Fibroblast of the aortic adventitia (primary cell): ENCODE measurements around the gene CLEC2D. TPM values are rescaled to one million over a fixed set of nuclear protein-coding genes. Genes with fewer than 3 reads are reported as not detected.

Experiments used
- DNase-seq: peaks from one replicate; pipeline ENCODE4 v3.0.0-alpha.2; 2010; ENCODE audit warnings: low read depth
- H3K4me3 ChIP-seq: 2 replicates; pipeline ENCODE4 v1.5.1; 2011; ENCODE audit warnings: low read depth, mild to moderate bottlenecking, control low read depth, low read length, moderate library complexity
- total RNA-seq: library from RNA; depleted of rRNA; stranded (reverse); fragments of >200 nt; gene quantifications from 2 replicates; pipeline ENCODE4 v1.2.3, GENCODE V29; 2012; ENCODE audit warnings: low replicate concordance
- TF ChIP-seq, protein P1 (sequence below): IDR thresholded peaks from 2 replicates; pipeline ENCODE4 v1.5.1; 2011; ENCODE audit warnings: mild to moderate bottlenecking, low read length, control low read depth, inconsistent platforms; ENCODE audit not compliant: insufficient read depth

CLEC2D gene
- total RNA-seq: 4.6 and 16.7 TPM in 2 replicates

DNA sequence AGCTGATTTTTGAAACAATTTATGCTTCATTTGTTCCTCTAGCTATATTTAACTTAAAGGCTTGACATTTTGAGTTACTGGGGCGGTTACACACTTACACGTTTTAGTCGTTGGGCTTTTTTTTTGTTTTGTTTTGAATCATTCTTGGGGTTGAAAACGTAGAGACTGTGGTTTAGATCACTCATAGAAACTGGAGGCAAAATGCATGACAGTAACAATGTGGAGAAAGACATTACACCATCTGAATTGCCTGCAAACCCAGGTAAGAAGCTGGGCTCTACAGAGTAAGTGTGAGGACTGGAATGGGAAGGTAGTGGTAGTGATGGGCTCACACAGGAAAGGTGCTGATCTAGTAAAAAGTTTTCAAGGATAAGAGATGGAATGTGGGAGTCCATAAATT lies at the start of gene CLEC2D:
Gene CLEC2D, plus strand, starts transcription at position 180 of the 400 bp plus-strand sequence. Its CDS starts 22 bp downstream, at position 202.
- TF ChIP-seq, protein P1, sequence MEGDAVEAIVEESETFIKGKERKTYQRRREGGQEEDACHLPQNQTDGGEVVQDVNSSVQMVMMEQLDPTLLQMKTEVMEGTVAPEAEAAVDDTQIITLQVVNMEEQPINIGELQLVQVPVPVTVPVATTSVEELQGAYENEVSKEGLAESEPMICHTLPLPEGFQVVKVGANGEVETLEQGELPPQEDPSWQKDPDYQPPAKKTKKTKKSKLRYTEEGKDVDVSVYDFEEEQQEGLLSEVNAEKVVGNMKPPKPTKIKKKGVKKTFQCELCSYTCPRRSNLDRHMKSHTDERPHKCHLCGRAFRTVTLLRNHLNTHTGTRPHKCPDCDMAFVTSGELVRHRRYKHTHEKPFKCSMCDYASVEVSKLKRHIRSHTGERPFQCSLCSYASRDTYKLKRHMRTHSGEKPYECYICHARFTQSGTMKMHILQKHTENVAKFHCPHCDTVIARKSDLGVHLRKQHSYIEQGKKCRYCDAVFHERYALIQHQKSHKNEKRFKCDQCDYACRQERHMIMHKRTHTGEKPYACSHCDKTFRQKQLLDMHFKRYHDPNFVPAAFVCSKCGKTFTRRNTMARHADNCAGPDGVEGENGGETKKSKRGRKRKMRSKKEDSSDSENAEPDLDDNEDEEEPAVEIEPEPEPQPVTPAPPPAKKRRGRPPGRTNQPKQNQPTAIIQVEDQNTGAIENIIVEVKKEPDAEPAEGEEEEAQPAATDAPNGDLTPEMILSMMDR: no peak
- no peak for DNase-seq
- H3K4me3 ChIP-seq: no peak within 1 kb of the TSS

DNA sequence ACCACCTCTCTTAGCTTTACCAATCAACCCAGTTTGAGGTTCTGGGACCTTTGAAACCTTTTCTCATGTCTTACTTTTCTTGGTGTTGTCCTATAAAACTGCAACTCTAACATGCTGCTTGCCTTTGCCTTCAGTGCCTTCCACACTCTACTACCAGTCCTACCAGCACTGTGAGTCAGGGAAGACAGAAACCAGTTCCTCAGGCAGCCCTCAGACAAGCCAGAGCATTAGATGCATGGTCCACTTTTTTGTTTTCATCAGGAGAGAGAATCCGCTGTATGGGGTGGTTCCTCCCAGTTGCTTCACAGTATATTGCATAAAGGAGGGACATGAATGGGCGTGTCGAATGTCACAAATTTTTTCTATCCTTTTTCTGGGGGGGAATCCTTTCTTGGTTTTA lies 44.5 kb upstream of the CLEC2D start:
- no peak for DNase-seq
- H3K4me3 ChIP-seq: no peak overlapping the region
- TF ChIP-seq, protein P1: no peak

GRCh38 chr12:9626291-9626690 lies 43.2 kb upstream of the CLEC2D start:
- DNase-seq: no peak
- H3K4me3 ChIP-seq: no peak overlapping the region
- TF ChIP-seq, protein P1: no peak

DNA sequence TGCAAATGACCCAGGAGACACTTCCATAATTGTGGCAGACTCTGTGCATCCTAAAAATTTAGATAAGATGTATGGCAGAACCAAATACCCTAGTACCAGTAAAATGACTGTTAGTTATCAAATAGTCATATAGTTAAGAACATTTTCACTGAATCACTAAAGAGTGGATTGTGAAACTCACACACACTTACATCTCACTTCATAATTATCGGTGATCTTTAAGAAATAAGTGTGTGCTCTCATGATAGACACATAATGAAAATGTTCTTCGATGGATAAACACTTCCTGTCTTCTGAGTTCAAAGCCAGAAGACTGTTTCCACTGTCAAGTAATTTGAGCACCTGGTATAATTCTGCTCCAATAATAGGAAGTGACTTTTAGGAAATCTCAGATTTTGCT lies 42.7 kb upstream of the CLEC2D start:
- H3K4me3 ChIP-seq: no peak overlapping the region
- no peak for DNase-seq
- TF ChIP-seq, protein P1: no peak

GRCh38 chr12:9632766-9633165 lies 36.7 kb upstream of the CLEC2D start:
- TF ChIP-seq, protein P1: no peak
- H3K4me3 ChIP-seq: no peak overlapping the region
- DNase-seq: no peak

GRCh38 chr12:9634177-9634803 lies 35.2 kb upstream of the CLEC2D start:
- no peak overlapping the region for H3K4me3 ChIP-seq
- TF ChIP-seq, protein P1: peak; percentile 69
- DNase-seq: peak; percentile 74
